Endothelial cell of umbilical vein (primary cell): ENCODE results near the gene RDH5. TPM values are rescaled to one million over a fixed set of nuclear protein-coding genes. Genes with fewer than 3 reads are reported as not detected.

Source experiments
- BruUV-seq: library from RNA; stranded (reverse); fragments of 400-500 nt; replicated peaks from 2 replicates; lab custom pipeline; 2021; lab: Mats Ljungman, UMichigan
- CTCF ChIA-PET: fragments of 300-600, 350-600 bp; sonication (Branson Sonifier 250); formaldehyde crosslinking; loops from one replicate; lab custom pipeline; 2021; ENCODE audit warnings: antibody characterized with exemption, inconsistent platforms; lab: Charles Lee
- POLR2A ChIA-PET: fragments of 300-600, 350-600 bp; sonication (Branson Sonifier 250); formaldehyde crosslinking; loops from one replicate; lab custom pipeline; 2021; ENCODE audit warnings: antibody characterized with exemption, inconsistent platforms; lab: Charles Lee
- DNase-seq: peaks from one replicate; pipeline ENCODE4 v3.0.0-alpha.2; 2011; ENCODE audit warnings: low read depth, low spot score
- FAIRE-seq: peaks from 2 replicates; lab custom pipeline; 2011; peaks lifted over from hg19 to GRCh38; lab: Jason Lieb, UNC
- H2AFZ ChIP-seq: 2 replicates; pipeline ENCODE4 v1.6.0; 2012; ENCODE audit warnings: low read depth, low read length, control low read depth, inconsistent platforms
- H3K27ac ChIP-seq: 2 replicates; pipeline ENCODE4 v1.5.1; 2011; ENCODE audit warnings: low read depth, mild to moderate bottlenecking, control low read depth, low read length, moderate library complexity; ENCODE audit not compliant: insufficient read depth
- H3K27me3 ChIP-seq, 2 experiments: 2 replicates each; pipeline versions ENCODE4 v1.6.0 to v1.6.1; 2011; ENCODE audit warnings: low read length in 2 of 2, mixed read lengths in 1 of 2; ENCODE audit not compliant: control insufficient read depth in 2 of 2, insufficient read depth in 2 of 2
- H3K36me3 ChIP-seq, 2 experiments: 2 replicates in 1 of 2; 3 replicates in 1 of 2; pipeline ENCODE4 v1.5.1; 2011; ENCODE audit warnings: low read length in 2 of 2, mild to moderate bottlenecking in 1 of 2, moderate library complexity in 1 of 2; ENCODE audit not compliant: control insufficient read depth in 2 of 2, insufficient read depth in 2 of 2; ENCODE audit errors: extremely low read depth in 1 of 2
- H3K4me1 ChIP-seq: 3 replicates; pipeline ENCODE4 v1.5.1; 2011; ENCODE audit warnings: mild to moderate bottlenecking, low read length; ENCODE audit not compliant: control insufficient read depth, insufficient read depth; ENCODE audit errors: extremely low read depth
- H3K4me2 ChIP-seq: 2 replicates; pipeline ENCODE4 v1.6.1; 2011; ENCODE audit warnings: low read length, control low read depth, mixed read lengths; ENCODE audit not compliant: insufficient read depth
- H3K4me3 ChIP-seq, 3 experiments: fragments of 200-600 bp in 1 of 3; sonication (generic), shearing (Covaris generic) in 1 of 3; replicated peaks in 1 of 3; 2 replicates each; pipeline ENCODE4 v1.5.1; 2011 to 2016; ENCODE audit warnings: control low read depth in 3 of 3, low read length in 3 of 3, mild to moderate bottlenecking in 2 of 3, inconsistent platforms in 1 of 3, low read depth in 1 of 3, moderate library complexity in 1 of 3; ENCODE audit not compliant: insufficient read depth in 1 of 3
- H3K79me2 ChIP-seq: 2 replicates; pipeline ENCODE4 v1.6.0; 2012; ENCODE audit warnings: low read length, inconsistent platforms; ENCODE audit not compliant: control insufficient read depth, insufficient read depth
- H3K9ac ChIP-seq: replicated peaks from 2 replicates; pipeline ENCODE3; 2011; ENCODE audit warnings: low read length, control low read depth; ENCODE audit not compliant: insufficient read depth; ENCODE audit errors: extremely low read depth
- H3K9me1 ChIP-seq: replicated peaks from 3 replicates; pipeline ENCODE4 v1.6.0; 2011; ENCODE audit warnings: mild to moderate bottlenecking, low read length; ENCODE audit not compliant: control insufficient read depth, insufficient read depth; ENCODE audit errors: extremely low read depth
- H3K9me3 ChIP-seq: replicated peaks from 2 replicates; pipeline ENCODE4 v1.5.1; 2012; ENCODE audit warnings: low read length, inconsistent platforms; ENCODE audit not compliant: control insufficient read depth, insufficient read depth
- H4K20me1 ChIP-seq: replicated peaks from 2 replicates; pipeline ENCODE3; 2011; ENCODE audit warnings: mild to moderate bottlenecking, low read length; ENCODE audit not compliant: control insufficient read depth, insufficient read depth; ENCODE audit errors: extremely low read depth
- EZH2 ChIP-seq: IDR thresholded peaks from 2 replicates; pipeline ENCODE4 v1.6.1; 2012; ENCODE audit warnings: borderline replicate concordance, low read depth, mild to moderate bottlenecking, moderate library complexity, low read length, inconsistent platforms; ENCODE audit not compliant: severe bottlenecking
- FOS ChIP-seq: IDR thresholded peaks from 2 replicates; pipeline ENCODE4 v1.6.1; 2011; ENCODE audit warnings: mild to moderate bottlenecking, low read length, moderate library complexity, borderline replicate concordance; ENCODE audit not compliant: insufficient read depth
- GATA2 ChIP-seq: IDR thresholded peaks from 2 replicates; pipeline ENCODE4 v1.7.0; 2011; ENCODE audit warnings: low read depth, mild to moderate bottlenecking, moderate library complexity, mixed read lengths, low read length; ENCODE audit not compliant: insufficient read length, insufficient read depth
- JUN ChIP-seq: IDR thresholded peaks from 2 replicates; pipeline ENCODE4 v1.6.1; 2011; ENCODE audit warnings: borderline replicate concordance, low read depth; ENCODE audit not compliant: insufficient read length, insufficient read depth
- MYC ChIP-seq: IDR thresholded peaks from one replicate; pipeline ENCODE4 v1.6.1; 2011; ENCODE audit warnings: mild to moderate bottlenecking, low read depth, low read length
- POLR2A ChIP-seq: IDR thresholded peaks from 2 replicates; pipeline ENCODE4 v1.6.1; 2012; ENCODE audit warnings: low read depth, mild to moderate bottlenecking, control low read depth, low read length
- POLR2AphosphoS5 ChIP-seq: IDR thresholded peaks from 2 replicates; pipeline ENCODE4 v1.6.1; 2012; ENCODE audit warnings: low read depth, mild to moderate bottlenecking, control low read depth, low read length, moderate library complexity; ENCODE audit not compliant: insufficient read depth
- dilution Hi-C: fragments of 300-500 bp; cut with MboI; formaldehyde crosslinking; loops from one replicate; pipeline ENCODE4 v1.15.0; 2019; ENCODE audit warnings: low sequenced_read_pairs; ENCODE audit not compliant: extremely low pct_ligation_motif_present
- intact Hi-C: fragments of 100-400 bp; cut with micrococcal nuclease; formaldehyde crosslinking; loops from one replicate; pipeline ENCODE4 v1.10.0; 2022
- polyA plus RNA-seq, 4 experiments: library from polyadenylated mRNA; depleted of rRNA in 3 of 4; stranded (reverse) in 3 of 4; unstranded in 1 of 4; fragments of >200 nt; gene quantifications; 2 replicates each; pipeline versions ENCODE4 v1.2.1 to v1.2.3, GENCODE V29; 2011 to 2012; ENCODE audit warnings: missing spikeins in 1 of 4
- total RNA-seq: library from RNA; stranded (reverse); gene quantifications from 2 replicates; pipeline ENCODE4 v1.2.3, GENCODE V29; 2021
- TF ChIP-seq, protein P1 (sequence below): IDR thresholded peaks from 2 replicates; pipeline ENCODE4 v1.6.1; 2011; ENCODE audit not compliant: insufficient read depth, insufficient read length
- TF ChIP-seq, protein P2 (sequence below), 2 donors: IDR thresholded peaks; 1 replicate in 1 of 2; 2 replicates in 1 of 2; pipeline ENCODE4 v1.5.1; 2011; ENCODE audit warnings: low read length in 2 of 2, mild to moderate bottlenecking in 2 of 2, moderate library complexity in 2 of 2, control low read depth in 1 of 2, inconsistent platforms in 1 of 2, low read depth in 1 of 2; ENCODE audit not compliant: insufficient read depth in 1 of 2; ENCODE audit errors: extremely low read depth in 1 of 2

Gene RDH5
- total and polyA plus RNA-seq, 2 donors (not counting 3 experiments of a cell fraction or from before 2014, with no cell fraction given) = 2.7 to 3.7 TPM

DNA sequence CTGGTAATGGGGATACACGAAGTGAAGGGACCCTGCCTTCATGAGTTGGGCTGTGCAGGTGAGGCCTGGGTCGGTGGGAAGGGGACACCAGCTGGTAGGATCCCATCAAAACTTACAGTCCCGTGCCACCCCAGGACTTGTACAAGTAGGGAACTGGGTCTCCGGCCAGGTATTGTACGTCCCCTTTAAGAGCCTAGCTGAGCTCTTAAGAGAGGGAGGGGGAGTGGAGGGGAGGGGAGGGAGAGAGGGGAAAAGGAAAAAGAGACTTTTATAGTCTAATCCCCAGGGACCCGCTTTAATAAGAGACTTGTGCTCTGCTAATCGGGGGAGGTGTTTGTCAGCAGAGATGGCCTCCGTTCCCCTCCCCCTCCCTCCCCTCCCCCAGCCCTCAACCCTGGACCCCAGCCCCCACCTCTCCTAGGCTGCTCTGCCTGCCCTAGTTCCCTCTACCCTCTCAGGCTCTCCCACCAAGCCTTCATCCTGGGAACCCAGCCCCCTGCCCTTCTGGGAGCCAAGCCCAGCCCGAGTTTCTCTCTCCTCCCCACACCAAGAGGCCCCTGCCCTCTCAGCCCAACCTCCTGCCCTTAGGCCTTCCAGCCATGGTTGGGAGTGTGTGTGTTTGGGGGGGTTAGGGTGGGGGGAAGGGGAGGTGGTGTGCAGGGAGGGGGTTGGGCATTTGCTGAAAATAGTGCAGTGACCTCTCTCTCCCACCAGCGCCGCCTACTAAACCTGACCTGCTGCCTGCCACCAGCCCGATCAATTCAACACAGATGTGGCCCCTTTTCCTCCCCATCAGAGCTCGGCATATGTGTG, 25.4 kb downstream of the RDH5 start:
- peaks cover 9% of the 10 kb centered on the region for H3K4me1 ChIP-seq
- TF ChIP-seq, protein P1, sequence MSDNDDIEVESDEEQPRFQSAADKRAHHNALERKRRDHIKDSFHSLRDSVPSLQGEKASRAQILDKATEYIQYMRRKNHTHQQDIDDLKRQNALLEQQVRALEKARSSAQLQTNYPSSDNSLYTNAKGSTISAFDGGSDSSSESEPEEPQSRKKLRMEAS = no peak
- TF ChIP-seq EZH2 (no peak), FOS (no peak), JUN (no peak), GATA2 (no peak), MYC (no peak), POLR2AphosphoS5 (no peak), POLR2A (no peak)
- TF ChIP-seq, protein P2, sequence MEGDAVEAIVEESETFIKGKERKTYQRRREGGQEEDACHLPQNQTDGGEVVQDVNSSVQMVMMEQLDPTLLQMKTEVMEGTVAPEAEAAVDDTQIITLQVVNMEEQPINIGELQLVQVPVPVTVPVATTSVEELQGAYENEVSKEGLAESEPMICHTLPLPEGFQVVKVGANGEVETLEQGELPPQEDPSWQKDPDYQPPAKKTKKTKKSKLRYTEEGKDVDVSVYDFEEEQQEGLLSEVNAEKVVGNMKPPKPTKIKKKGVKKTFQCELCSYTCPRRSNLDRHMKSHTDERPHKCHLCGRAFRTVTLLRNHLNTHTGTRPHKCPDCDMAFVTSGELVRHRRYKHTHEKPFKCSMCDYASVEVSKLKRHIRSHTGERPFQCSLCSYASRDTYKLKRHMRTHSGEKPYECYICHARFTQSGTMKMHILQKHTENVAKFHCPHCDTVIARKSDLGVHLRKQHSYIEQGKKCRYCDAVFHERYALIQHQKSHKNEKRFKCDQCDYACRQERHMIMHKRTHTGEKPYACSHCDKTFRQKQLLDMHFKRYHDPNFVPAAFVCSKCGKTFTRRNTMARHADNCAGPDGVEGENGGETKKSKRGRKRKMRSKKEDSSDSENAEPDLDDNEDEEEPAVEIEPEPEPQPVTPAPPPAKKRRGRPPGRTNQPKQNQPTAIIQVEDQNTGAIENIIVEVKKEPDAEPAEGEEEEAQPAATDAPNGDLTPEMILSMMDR (IDR thresholded peaks at IDR 0.05; ENCODE audit: extremely low read depth in 1 of 2, insufficient read depth in 1 of 2, low read depth in 1 of 2, low read length in 2 of 2) = no peak
- CTCF ChIA-PET = interaction anchor here (1.5 to 2.9 kb wide), 3 partner anchors 9 to 195 kb away, joined by 3 to 12 read pairs (median 6); no protein-coding TSS in a partner anchor
- H3K4me2 ChIP-seq = no peak overlapping the region
- FAIRE-seq (no peak), DNase-seq (no peak)
- H3K79me2 ChIP-seq = no peaks in the 10 kb centered on the region
- no peak overlapping the region for H3K27ac ChIP-seq
- intact Hi-C loops (no loop called here), dilution Hi-C loops (no loop called here)
- H3K27me3 ChIP-seq = no peaks in the 10 kb centered on the region
- POLR2A ChIA-PET = interaction anchor here (0.8 to 1.1 kb wide), 2 partner anchors 8 to 20 kb away, joined by 3 to 5 read pairs; no protein-coding TSS in a partner anchor
- no peaks in the 10 kb centered on the region for H3K9me3 ChIP-seq
- no peaks in the 10 kb centered on the region for H3K9me1 ChIP-seq
- BruUV-seq = no TSS peak
- no peak overlapping the region for H3K4me3 ChIP-seq
- H4K20me1 ChIP-seq = no peaks in the 10 kb centered on the region
- no peak overlapping the region for H2AFZ ChIP-seq
- H3K9ac ChIP-seq = no peak overlapping the region
- peaks cover 0 to 6% of the 10 kb centered on the region in 2 experiments for H3K36me3 ChIP-seq
